ENCODE data around the gene RAPGEF1.
"Not testable (repeated sequence)": the region's sequence is repeated elsewhere in the genome, so short reads cannot be mapped to it uniquely, and the experiment has no call there.

The RAPGEF1 gene

DNA sequence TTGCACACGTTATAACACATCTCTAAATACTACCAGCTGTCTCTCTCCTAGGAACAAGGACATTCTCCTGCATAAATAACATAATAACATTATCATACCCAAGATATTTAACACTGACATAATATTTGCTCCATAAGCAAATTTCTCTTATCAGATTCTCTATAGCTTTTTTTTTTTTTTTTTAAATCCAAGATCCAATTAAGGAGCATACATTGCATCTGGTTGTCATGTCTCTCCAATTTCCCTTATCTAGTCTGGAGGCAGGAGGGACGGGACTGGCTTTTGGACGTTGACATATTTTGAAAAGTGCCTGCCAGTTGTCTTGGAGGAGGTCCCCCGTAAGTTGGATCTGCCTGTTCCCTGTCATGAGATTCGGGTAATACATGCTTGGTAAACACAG is 76.6 kb downstream of the RAPGEF1 start:
- DNase-seq (ENCODE audit: low read depth), result no peak
- H3K4me3 ChIP-seq (ENCODE audit: low read depth, low read length), result no peak overlapping the region
- TF ChIP-seq, protein P1, sequence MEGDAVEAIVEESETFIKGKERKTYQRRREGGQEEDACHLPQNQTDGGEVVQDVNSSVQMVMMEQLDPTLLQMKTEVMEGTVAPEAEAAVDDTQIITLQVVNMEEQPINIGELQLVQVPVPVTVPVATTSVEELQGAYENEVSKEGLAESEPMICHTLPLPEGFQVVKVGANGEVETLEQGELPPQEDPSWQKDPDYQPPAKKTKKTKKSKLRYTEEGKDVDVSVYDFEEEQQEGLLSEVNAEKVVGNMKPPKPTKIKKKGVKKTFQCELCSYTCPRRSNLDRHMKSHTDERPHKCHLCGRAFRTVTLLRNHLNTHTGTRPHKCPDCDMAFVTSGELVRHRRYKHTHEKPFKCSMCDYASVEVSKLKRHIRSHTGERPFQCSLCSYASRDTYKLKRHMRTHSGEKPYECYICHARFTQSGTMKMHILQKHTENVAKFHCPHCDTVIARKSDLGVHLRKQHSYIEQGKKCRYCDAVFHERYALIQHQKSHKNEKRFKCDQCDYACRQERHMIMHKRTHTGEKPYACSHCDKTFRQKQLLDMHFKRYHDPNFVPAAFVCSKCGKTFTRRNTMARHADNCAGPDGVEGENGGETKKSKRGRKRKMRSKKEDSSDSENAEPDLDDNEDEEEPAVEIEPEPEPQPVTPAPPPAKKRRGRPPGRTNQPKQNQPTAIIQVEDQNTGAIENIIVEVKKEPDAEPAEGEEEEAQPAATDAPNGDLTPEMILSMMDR (IDR thresholded peaks at IDR 0.05; ENCODE audit: control insufficient read depth, extremely low read depth, insufficient read depth), result no peak

DNA sequence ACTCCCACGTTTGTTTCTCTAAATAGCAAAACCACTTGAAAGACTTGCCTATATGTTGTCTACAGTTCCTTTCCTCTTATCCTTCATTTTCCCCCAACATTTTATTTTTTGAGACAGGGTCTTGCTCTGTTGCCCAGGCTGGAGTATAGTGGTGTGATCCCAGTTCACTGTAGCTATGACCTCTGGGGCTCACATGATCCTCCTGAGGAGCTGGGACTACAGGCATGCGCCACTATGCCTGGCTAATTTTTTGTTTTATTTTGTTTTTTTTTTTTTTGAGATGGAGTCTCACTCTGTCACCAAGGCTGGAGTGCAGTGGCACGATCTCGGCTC is 77.6 kb downstream of the RAPGEF1 start:
- DNase-seq (ENCODE audit: low read depth); H3K4me3 ChIP-seq (ENCODE audit: low read depth, low read length): not testable (repeated sequence)

DNA sequence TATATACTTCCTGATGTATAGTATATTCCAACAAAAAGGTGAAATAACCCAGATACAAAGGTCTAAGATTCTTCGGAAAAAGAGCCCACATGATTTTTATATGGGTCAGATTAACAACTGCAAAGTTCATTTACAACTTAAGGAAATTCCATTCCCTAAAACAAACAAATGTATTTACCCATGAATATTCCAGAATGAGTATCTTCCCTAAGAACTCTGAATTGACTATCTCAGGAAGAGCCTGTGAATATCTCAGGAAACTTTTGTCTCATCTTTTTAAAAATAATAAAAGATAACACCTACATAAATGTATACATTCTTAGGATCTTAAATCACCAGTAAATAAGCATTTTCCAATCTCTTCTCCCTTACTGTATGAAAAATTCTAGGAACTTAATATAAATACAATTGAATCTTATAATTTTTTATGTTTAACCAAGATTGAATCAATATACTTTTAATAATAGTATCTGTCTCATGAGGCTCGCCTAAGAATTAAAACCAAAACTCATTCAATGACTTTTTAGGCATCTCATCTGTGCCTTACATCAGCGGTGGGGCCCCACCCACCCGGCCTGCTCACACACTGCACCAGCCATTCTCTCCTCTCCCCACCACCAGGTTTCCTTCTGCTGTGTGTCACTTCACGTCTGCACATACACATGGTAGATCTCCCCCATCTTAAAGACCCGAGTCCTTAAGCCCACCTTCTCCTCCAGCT is 78.1 kb downstream of the RAPGEF1 start:
- H3K4me3 ChIP-seq (ENCODE audit: low read depth, low read length), result no peak overlapping the region
- TF ChIP-seq, protein P1 (IDR thresholded peaks at IDR 0.05; ENCODE audit: control insufficient read depth, extremely low read depth, insufficient read depth), result no peak
- no peak for DNase-seq (ENCODE audit: low read depth)

DNA sequence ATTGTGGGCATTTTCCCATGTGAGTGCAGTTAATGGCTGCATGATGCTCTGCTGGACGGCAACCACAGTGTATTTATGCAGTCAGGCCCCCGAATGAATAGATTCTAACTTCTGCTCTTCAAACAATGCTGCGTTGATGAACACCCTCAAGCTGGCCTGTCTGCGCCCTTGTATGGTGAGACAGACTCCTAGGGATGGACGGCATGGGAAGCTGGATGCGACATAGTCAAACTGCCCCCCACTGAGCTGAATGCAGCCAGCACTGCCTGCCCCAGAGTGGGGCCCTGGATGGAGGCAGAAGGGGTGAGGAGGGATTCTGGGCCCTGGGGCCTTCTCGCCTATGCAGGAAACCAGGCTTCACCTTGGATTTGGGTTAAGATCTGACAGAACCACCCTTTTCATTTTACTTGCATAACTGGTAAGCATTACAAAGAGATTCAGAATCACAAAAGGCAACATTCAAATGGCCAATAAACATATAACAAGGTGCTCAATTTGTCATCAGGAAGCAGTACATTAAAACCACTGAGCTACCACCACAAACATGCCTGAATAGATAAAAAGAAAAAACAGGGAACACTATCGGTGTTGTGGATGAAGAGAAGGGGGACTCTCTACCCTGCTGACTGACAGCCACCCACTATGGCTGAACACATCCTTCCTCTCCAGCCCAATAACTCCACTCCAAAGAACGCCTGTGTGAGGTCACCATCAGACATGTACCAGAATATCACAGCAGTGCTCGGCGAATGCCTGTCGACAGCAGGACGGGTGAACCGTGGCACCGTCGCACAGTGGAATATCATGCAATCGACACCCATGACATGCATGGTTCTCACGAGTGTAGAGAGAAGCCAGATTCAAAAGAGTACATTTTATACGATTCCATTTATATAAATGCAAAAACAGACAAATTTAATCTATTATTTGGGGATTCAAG is 79.1 kb downstream of the RAPGEF1 start:
- TF ChIP-seq, protein P1 (IDR thresholded peaks at IDR 0.05; ENCODE audit: control insufficient read depth, extremely low read depth, insufficient read depth), result no peak
- no peak overlapping the region for H3K4me3 ChIP-seq (ENCODE audit: low read depth, low read length)
- DNase-seq (ENCODE audit: low read depth), result no peak

DNA sequence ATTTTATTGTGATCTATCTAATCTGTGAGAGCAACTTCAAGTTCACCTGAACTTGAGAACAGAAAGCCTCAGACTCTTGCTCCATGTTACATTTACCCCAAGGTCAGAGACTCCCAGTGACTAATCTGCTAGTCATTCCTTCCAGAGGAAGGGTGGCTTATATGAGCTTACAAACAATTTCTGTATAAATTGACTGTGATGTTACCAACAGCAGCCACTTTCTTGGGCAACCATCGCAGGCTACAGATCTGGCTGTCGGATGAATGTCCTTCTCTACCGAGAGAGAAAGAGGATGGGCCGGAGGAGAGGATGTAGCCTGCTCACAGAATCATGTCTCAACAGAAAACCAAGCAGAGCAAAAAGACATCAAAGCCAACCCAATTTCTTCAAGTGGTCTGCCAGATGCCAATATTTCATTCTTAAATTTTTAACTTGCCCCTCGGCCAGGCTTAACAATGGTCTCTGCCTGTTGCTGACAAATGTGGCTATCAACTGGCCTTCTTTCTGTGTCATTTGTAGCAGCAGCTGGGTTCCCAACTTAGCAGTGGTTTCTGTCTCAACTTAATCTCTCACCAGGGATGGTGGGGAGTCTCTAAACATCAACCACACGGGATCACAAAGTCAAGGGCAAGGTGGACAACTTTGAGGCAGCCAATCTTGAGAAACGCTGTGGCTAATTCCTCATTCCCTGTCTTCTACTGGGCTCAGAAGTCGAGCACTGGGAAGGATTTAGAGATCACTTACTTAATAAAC is 81.3 kb downstream of the RAPGEF1 start:
- DNase-seq (ENCODE audit: low read depth), result no peak
- TF ChIP-seq, protein P1 (IDR thresholded peaks at IDR 0.05; ENCODE audit: control insufficient read depth, extremely low read depth, insufficient read depth), result no peak
- no peak overlapping the region for H3K4me3 ChIP-seq (ENCODE audit: low read depth, low read length)

DNA sequence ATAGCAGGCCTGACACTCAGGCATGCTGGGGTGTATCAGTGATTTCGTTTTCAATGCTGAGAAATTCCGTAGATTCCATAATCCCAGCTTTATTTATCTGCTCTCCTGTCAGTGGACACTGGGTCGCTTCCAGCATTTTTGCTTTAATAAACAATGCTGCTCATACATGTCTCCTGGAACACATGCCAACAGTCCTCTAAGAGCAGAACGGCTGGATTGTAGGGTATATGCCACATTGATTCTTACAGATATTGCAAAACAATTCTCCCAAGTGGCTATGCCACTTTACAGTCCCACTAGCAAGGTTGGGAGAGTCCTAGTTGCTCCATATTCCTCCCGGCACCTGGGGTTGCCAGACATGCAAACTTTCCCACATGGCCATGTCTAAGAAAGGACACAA is 81.9 kb downstream of the RAPGEF1 start:
- TF ChIP-seq, protein P1 (IDR thresholded peaks at IDR 0.05; ENCODE audit: control insufficient read depth, extremely low read depth, insufficient read depth), result no peak
- H3K4me3 ChIP-seq (ENCODE audit: low read depth, low read length), result no peak overlapping the region
- DNase-seq (ENCODE audit: low read depth), result peak; percentile 70

DNA sequence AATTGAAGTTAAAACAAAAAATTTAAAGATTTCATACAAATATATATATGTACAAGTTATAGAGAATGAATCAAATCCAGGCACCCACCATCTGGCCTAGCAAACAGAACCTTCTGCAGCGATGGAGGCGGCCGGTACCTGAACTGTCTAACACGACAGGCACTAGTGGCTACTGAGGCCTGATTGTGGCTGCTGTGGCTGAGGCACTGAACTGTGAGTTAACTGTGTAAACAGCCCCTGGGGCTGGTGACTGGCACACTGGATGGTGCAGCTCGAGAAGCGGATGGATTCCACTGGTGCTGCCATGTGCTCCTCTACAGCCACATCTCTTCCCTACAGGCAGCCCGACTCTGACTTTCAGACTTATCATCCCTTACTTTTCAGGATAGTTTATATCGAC is 82.4 kb downstream of the RAPGEF1 start:
- DNase-seq (ENCODE audit: low read depth), result no peak
- no peak overlapping the region for H3K4me3 ChIP-seq (ENCODE audit: low read depth, low read length)
- TF ChIP-seq, protein P1 (IDR thresholded peaks at IDR 0.05; ENCODE audit: control insufficient read depth, extremely low read depth, insufficient read depth), result no peak
